Left kidney (tissue), 2 donors: ENCODE measurements around the gene CDH3. TPM values are rescaled to one million over a fixed set of nuclear protein-coding genes. Genes with fewer than 3 reads are reported as not detected.
"Not testable (repeated sequence)": the region's sequence is repeated elsewhere in the genome, so short reads cannot be mapped to it uniquely, and the experiment has no call there.

Source experiments
- DNase-seq: peaks from one replicate; pipeline ENCODE4 v3.0.0-alpha.2; 2013
- polyA plus RNA-seq: library from polyadenylated mRNA; unstranded; fragments of 120-200 nt; gene quantifications from one replicate; pipeline ENCODE4 v1.2.1, GENCODE V29; 2013; ENCODE audit not compliant: insufficient read length

Gene CDH3
- polyA plus RNA-seq, 1 donor, result 65.2 TPM

- no peak for DNase-seq
Observed at GRCh38 chr16:68700120-68700519, 55.0 kb downstream of the CDH3 start.

GRCh38 chr16:68700831-68701230 is 55.7 kb downstream of the CDH3 start:
- peak; percentile 33 for DNase-seq

- DNase-seq, result peak; percentile 79
Observed at GRCh38 chr16:68704232-68704867, 59.2 kb downstream of the CDH3 start.

- DNase-seq, result no peak
Observed at GRCh38 chr16:68707340-68708152, 62.4 kb downstream of the CDH3 start.

GRCh38 chr16:68710211-68710610 is 65.1 kb downstream of the CDH3 start:
- no peak for DNase-seq

GRCh38 chr16:68711421-68712139 is 66.5 kb downstream of the CDH3 start:
- no peak for DNase-seq

- no peak for DNase-seq
Observed at GRCh38 chr16:68713361-68713760, 68.3 kb downstream of the CDH3 start.

GRCh38 chr16:68715471-68715870 is 70.4 kb downstream of the CDH3 start:
- DNase-seq, result no peak

GRCh38 chr16:68716516-68716915 is 71.4 kb downstream of the CDH3 start:
- DNase-seq, result not testable (repeated sequence)

GRCh38 chr16:68717684-68718083 is 72.6 kb downstream of the CDH3 start:
- no peak for DNase-seq

- no peak for DNase-seq
Observed at GRCh38 chr16:68718590-68718989, 73.5 kb downstream of the CDH3 start.

- DNase-seq, result no peak
Observed at GRCh38 chr16:68719993-68720489, 74.9 kb downstream of the CDH3 start.

GRCh38 chr16:68722119-68723024 is 77.3 kb downstream of the CDH3 start:
- DNase-seq, result no peak

GRCh38 chr16:68724797-68725196 is 79.7 kb downstream of the CDH3 start:
- DNase-seq, result no peak

GRCh38 chr16:68728523-68728922 is 83.4 kb downstream of the CDH3 start:
- DNase-seq, result no peak

GRCh38 chr16:68731637-68732036 is 86.5 kb downstream of the CDH3 start:
- no peak for DNase-seq

- DNase-seq, result no peak
Observed at GRCh38 chr16:68732042-68732680, 87.1 kb downstream of the CDH3 start.

GRCh38 chr16:68732741-68733399 is 87.8 kb downstream of the CDH3 start:
- DNase-seq, result no peak

GRCh38 chr16:68733570-68733969 is 88.5 kb downstream of the CDH3 start:
- no peak for DNase-seq

- DNase-seq, result no peak
Observed at GRCh38 chr16:68734782-68735181, 89.7 kb downstream of the CDH3 start.

- no peak for DNase-seq
Observed at GRCh38 chr16:68736561-68736960, 91.5 kb downstream of the CDH3 start.
